ENCODE data around the gene HIPK4. TPM values are rescaled to one million over a fixed set of nuclear protein-coding genes. Genes with fewer than 3 reads are reported as not detected.
"Not testable (repeated sequence)": the region's sequence is repeated elsewhere in the genome, so short reads cannot be mapped to it uniquely, and the experiment has no call there.

The HIPK4 gene, protein sequence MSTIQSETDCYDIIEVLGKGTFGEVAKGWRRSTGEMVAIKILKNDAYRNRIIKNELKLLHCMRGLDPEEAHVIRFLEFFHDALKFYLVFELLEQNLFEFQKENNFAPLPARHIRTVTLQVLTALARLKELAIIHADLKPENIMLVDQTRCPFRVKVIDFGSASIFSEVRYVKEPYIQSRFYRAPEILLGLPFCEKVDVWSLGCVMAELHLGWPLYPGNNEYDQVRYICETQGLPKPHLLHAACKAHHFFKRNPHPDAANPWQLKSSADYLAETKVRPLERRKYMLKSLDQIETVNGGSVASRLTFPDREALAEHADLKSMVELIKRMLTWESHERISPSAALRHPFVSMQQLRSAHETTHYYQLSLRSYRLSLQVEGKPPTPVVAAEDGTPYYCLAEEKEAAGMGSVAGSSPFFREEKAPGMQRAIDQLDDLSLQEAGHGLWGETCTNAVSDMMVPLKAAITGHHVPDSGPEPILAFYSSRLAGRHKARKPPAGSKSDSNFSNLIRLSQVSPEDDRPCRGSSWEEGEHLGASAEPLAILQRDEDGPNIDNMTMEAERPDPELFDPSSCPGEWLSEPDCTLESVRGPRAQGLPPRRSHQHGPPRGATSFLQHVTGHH
- total RNA-seq (2014; rRNA removed; shearing (Covaris generic); ENCODE audit: low replicate concordance), result 0.22 and 0.69 TPM in 2 replicates

DNA sequence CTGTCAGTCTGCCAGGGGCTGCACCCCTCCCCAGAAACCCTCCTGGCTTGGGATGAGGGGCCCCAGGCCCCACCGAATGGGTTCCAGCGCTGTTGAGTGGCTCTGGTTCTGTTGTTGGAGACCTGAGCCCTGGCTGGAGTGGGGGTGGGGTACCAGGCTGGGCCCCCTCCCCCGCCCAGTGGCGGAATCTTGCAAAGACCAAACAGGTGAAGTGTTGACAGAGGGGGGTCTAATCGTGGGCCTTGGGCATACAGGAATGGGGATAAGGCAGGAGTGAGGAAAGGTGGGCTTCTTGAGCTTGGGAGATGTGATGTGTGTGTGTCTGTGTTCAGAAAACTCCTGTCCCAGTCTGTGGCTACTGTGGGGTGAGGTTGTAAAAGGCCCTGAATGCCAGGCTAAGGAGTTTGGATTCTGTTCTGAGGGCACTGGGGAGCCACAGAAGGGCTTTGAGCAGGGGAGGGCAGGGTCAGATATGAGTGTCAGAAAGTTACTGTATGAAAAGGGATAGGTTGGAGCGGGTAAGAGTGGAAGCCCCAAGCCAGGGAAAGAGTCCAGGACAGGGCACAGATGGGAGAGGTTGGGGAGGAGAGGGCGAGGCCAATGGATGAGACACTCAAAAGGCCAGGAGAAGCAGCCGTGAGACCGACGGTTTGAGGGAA, at the start of gene HIPK4:
Gene HIPK4 (minus strand): TSS at position 98 of the 659 bp plus-strand sequence. CDS start 279 bp downstream, outside the sequence.
- Histone ChIP-seq H3K9me3 (no peaks in the 10 kb centered on the region), H3K27me3 (no peaks in the 10 kb centered on the region), H3K4me3 (no peak within 1 kb of the TSS), H3K36me3 (no peaks in the 10 kb centered on the region)
- no peak for DNase-seq

DNA sequence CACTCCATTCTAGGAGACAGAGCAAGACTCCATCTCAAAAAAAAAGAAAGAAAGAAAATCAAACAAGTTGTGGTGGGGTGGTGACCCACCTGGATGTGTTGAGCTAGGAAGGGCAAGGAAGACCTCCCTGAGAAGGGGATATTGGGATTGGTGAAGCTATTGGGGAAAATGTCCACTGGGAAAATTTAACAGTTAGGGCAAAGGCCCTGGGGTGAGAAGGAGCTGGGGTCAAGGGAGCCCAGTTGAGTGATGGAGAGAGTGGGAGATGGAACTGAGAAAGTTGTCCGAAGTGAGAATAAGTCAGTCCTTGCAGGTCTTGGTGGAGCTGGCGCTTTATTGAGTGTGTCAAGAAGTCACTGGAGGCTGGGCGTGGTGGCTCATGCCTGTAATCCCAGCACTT, 48.3 kb upstream of the HIPK4 start:
- no peak for DNase-seq

DNA sequence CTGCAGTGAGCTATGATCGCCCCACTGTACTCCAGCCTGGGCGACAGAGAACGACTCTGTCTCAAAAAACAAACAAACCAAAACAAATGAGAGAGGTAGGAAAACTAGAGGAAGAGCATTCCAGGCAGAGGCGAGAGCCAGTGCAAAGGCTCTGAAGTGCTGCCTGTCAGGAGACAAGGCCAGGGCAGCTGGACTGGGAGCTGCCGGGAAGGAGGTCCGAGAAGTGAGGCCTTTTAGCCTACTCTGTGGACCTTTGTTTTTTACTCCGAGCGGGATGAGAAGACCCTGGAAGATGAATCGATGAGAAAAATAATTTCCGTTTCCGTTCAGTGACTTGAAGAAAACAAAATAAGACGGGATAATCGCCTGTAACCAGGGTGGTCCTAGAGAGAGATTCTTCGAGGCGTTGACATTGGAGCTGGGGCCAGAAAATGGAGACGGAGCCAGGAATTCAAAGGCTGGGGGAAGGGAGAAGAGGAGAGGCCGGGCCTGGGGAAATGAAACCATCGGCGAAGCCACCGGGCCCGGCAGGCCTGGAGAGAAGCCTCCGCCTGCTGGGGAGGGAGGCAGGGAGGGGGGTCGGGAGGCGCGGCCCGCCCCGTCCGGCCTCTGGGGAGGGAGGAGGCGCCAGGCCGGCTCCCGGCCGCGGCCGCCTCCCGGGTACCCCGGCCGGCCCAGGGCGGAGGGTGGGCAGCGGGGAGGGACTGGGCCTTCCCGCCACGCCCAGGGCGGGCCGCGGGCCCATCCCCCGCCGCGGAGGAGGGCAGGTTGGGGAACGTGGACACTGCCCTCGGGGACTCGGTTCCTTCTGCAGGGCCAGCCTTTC, 43.6 kb upstream of the HIPK4 start:
- Histone ChIP-seq H3K9me3 (no peaks in the 10 kb centered on the region), H3K27me3 (no peaks in the 10 kb centered on the region), H3K4me3 (peak overlapping the region; percentile 39), H3K36me3 (no peaks in the 10 kb centered on the region)
- DNase-seq, result peak; percentile 97

More for the DNA sequence above, 48.3 kb upstream of the HIPK4 start:
- H3K27me3 ChIP-seq, result no peaks in the 10 kb centered on the region
- no peaks in the 10 kb centered on the region for H3K9me3 ChIP-seq
- H3K4me3 ChIP-seq, result no peak overlapping the region
- H3K36me3 ChIP-seq, result peaks cover 32% of the 10 kb centered on the region

DNA sequence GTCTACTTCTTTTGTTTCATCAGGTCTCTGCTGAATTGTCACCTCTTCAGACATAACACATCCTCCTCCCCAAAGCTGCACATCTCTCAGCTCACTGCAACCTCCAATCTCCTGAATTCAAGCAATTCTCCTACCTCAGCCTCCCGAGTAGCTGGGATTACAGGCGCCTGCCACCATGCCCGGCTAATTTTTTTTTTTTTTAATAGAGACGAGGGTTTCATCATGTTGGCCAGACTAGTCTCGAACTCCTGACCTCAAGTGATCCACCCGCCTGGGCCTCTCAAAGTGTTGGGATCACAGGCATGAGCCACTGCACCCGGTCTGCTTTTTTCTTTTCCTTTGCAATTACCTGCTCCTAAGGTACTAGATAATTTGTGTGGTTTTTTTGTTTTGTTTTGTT, 42.8 kb upstream of the HIPK4 start:
- DNase-seq, H3K9me3 ChIP-seq: not testable (repeated sequence)
- H3K4me3 ChIP-seq, result peak overlapping the region; percentile 39

DNA sequence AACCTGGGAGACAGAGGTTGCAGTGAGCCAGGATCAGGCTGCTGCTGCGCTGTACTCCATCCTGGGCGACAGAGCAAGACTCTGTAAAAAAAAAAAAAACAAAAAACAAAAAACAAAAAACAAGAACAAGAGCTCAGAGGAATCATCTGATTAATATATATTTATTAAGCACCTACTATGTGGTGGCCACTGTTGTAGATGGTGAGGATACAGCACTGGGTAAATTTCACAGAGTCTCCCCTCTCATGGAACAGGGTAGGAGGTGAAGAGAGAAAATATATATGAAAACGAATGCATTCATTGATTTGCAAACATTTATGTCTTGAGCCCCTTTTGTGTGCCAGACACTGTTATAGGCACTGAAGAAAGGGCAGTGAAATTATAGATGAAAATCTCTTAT, 41.7 kb upstream of the HIPK4 start:
- Histone ChIP-seq H3K9me3 (no peaks in the 10 kb centered on the region), H3K36me3 (no peaks in the 10 kb centered on the region), H3K4me3 (no peak overlapping the region), H3K27me3 (no peaks in the 10 kb centered on the region)
- DNase-seq, result no peak

More for the DNA sequence above, 42.8 kb upstream of the HIPK4 start:
- H3K27me3 ChIP-seq, H3K36me3 ChIP-seq: not testable (repeated sequence)

DNA sequence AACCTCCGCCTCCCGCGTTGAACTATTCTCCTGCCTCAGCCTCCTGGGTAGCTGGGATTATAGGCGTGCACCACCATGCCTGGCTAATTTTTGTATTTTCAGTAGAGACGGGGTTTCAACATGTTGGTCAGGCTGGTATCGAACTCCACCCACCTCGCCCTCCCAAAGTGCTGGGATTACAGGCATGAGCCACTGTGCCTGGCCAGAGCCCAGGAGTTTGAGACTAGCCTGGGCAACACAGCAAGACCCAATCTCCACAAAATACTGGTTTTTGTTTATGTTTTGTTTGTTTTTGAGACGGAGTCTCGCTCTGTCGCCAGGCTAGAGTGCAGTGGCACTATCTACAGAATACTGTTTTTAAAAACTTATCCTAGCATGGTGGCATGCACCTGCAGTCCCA, 40.3 kb upstream of the HIPK4 start:
- not testable (repeated sequence) for DNase-seq, H3K4me3 ChIP-seq, H3K9me3 ChIP-seq, H3K27me3 ChIP-seq, H3K36me3 ChIP-seq

DNA sequence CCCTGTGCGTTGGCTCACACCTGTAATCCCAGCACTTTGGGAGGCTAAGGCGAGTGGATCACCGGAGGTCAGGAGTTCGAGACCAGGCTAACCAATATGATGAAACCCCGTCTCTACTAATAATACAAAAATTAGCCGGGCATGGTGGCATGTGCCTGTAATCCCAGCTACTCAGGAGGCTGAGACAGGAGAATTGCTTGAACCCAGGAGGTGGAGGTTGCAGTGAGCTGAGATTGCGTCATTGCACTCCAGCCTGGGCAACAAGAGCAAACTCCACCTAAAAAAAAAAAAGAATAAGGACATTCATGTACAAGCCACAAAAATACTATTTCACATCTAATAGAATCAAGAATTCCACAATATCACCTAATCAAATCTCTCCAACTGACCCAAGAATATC, 38.2 kb upstream of the HIPK4 start:
- not testable (repeated sequence) for H3K36me3 ChIP-seq, H3K27me3 ChIP-seq, DNase-seq, H3K9me3 ChIP-seq, H3K4me3 ChIP-seq

DNA sequence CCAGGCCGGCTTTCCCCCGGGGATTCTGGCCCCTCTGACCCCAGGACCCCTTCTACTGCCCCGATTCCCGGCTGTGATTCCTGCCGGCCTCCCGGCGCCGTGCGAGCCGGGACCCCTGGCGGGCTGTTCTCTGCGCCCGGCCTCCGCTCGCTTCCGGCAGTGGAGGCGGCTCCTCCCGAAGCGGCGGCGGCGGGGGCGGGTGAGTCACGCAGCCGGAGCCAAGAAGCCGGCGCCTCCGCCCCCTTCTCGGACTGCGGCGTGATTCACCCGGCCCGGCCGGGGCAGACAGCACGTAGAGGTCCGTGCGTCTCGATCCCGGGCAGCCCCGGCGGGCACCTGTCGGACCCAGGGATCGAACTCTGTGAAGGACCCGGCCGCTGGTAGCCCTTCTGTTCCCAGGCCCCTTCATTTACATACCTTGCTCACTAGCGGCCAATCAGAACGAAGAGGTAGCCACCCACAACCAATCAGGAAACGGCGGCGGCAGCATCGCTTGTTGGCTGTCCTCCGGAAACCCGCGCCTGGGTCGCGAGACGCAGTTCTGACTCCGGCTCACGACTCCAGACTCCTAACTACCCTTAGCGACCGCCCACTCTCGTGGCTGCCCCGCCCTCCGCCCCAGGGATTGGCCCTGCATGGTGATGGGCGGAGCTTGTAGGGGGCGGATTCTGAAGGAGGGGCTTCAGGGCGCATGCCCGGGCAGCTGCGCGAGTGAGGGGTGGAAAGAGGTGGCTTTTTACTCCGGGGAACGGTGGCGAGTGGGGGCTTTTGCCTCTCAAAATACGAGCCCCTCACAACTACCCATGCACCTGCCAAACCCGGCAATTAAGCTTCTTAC, 35.7 kb upstream of the HIPK4 start, which contains the start of gene SERTAD1:
Gene SERTAD1 (minus strand): TSS at position 543 of the 838 bp plus-strand sequence. CDS start 2,446 bp downstream, outside the sequence.
- peak; percentile 99 for DNase-seq
- H3K4me3 ChIP-seq, result peak within 1 kb of the TSS; percentile 88
- H3K9me3 ChIP-seq, result no peaks in the 10 kb centered on the region
- peaks cover 27% of the 10 kb centered on the region for H3K36me3 ChIP-seq
- no peaks in the 10 kb centered on the region for H3K27me3 ChIP-seq

DNA sequence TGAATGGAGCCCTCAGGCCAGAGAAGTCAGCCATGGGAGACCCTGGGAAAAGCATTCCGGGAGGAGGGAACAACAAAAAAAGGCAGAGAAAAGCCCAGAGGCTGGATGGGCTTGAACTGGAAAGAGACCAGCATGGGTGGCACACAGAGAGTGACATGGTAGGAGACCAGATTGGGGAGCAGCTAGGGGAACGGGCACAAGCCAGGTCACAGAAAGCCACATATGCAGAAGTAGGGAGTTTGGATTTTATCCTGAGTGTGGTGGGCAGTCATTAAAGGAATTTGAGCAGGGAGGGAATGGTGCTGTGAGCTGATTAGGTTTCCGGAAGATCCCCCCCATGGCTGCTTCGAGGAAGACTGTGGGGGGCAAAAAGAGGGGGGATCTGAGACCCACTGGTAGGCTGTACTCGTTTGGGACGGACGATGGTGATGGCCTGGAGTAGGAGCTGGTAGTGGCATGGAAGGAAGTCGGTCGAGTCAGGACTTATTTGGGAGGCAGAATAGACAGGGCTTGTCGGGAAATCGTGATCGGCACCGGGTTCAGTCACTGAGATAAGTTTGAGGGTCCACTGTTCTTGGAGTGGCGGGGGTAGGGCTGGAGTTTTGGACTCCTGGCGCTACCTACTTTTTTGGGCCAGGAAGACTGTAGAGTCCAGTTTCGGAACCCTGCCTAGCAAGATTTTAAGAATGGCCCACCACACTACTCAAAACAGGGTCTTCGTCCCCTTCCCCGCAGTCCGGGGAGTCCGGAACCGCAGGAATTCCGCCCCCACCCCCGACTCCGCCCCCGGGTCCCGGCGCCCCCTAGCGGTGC, 34.9 kb upstream of the HIPK4 start:
- H3K27me3 ChIP-seq, result no peaks in the 10 kb centered on the region
- H3K4me3 ChIP-seq, result peak overlapping the region; percentile 88
- H3K36me3 ChIP-seq, result peaks cover 27% of the 10 kb centered on the region
- no peaks in the 10 kb centered on the region for H3K9me3 ChIP-seq
- peak; percentile 24 for DNase-seq

DNA sequence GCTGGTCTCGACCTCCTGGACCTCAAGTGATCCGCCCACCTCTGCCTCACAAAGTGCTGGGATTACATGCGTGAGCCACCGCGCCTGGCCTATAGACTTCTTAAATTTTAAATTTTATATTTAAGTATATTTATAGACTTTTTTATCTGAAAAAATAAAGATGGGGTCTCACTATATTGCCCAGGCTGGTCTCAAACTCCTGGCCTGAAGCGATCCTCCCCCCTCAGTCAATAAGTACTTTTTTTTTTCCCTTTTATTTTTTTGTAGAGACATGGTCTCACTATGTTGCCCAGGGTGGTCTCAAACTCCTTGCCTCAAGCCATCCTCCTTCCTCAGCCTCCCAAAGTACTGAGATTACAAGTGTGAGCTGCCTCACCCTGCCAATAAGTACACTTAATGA, 34.0 kb upstream of the HIPK4 start:
- DNase-seq, result no peak
- H3K4me3 ChIP-seq, result peak overlapping the region; percentile 88
- peaks cover 27% of the 10 kb centered on the region for H3K36me3 ChIP-seq
- H3K9me3 ChIP-seq, result no peaks in the 10 kb centered on the region
- H3K27me3 ChIP-seq, result no peaks in the 10 kb centered on the region

DNA sequence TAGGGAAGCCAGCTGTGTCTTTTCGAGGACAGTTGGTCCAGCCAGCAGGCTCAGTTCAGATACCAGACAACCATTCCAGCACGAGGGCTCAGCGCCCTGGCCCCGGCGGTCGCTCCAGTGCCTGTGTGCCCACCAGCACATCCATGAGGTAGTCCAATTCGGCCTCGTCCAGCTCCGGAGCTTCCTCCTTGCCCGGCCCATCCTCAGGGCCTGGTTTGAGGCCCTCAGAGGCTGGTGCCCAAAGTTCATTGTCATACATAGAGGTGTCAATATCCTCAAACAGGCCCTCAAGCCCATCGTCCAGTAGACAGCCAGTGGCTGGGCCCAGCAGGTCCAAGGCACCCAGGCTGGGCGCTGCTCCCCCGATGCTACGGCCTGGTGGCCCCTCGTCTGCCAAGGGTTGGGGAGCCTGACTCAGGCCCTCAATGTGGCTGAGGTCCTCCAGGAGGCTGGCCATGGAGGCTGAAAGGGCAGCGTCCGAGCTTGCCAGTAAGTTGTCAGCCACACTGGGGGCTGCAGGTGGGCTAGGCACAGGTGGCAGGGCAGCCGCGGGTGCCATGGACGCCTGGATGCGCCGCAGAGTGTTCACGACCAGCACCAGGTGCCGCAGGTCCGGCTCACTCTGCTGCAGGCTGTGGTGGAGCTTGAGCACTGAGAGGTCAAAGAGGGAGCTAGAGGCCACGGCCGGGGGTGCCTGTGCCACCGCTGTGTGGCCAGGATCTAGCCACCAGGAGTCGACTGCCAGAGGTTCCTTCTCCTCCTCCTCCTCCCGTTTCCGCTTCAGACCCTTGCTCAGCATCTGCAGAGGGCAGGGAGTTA, 33.0 kb upstream of the HIPK4 start:
- H3K9me3 ChIP-seq, result no peaks in the 10 kb centered on the region
- H3K36me3 ChIP-seq, result peaks cover 27% of the 10 kb centered on the region
- DNase-seq, result no peak
- H3K27me3 ChIP-seq, result no peaks in the 10 kb centered on the region
- no peak overlapping the region for H3K4me3 ChIP-seq

DNA sequence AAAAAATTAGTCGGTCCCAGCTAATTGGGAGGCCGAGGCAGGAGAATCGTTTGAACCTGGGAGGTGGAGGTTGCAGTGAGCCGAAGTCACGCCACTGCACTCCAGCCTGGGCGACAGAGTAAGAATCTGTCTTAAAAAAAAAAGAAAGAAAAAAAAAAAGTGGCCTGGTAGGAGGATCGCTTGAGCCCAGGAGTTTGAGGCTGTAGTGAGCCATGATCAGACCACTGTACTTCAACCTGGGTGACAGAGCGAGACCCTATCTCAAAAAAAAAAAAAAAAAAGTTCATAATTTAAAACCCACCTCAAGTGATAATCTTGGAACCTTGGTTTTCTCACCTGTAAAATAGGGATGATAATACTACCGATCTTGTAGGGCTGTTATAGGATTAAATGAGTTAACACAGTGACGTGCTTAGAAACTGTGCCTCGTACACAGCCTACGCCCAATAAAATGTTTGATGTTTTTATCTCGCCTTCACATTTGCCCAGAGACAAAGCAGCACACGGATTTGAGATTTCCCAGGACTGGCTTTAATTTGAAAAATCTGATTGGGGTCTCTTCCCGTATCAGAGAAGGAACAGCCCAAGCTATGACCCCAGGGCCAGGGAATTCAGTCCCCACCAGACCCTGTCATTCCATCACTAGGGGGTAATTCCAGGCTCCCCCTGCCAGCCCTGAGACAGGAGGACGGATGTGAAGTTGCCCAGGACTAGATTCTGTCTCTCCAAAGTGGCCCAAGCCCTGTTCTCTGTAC, 32.2 kb upstream of the HIPK4 start:
- Histone ChIP-seq H3K9me3 (no peaks in the 10 kb centered on the region), H3K27me3 (no peaks in the 10 kb centered on the region), H3K36me3 (peaks cover 27% of the 10 kb centered on the region), H3K4me3 (no peak overlapping the region)
- DNase-seq, result no peak

DNA sequence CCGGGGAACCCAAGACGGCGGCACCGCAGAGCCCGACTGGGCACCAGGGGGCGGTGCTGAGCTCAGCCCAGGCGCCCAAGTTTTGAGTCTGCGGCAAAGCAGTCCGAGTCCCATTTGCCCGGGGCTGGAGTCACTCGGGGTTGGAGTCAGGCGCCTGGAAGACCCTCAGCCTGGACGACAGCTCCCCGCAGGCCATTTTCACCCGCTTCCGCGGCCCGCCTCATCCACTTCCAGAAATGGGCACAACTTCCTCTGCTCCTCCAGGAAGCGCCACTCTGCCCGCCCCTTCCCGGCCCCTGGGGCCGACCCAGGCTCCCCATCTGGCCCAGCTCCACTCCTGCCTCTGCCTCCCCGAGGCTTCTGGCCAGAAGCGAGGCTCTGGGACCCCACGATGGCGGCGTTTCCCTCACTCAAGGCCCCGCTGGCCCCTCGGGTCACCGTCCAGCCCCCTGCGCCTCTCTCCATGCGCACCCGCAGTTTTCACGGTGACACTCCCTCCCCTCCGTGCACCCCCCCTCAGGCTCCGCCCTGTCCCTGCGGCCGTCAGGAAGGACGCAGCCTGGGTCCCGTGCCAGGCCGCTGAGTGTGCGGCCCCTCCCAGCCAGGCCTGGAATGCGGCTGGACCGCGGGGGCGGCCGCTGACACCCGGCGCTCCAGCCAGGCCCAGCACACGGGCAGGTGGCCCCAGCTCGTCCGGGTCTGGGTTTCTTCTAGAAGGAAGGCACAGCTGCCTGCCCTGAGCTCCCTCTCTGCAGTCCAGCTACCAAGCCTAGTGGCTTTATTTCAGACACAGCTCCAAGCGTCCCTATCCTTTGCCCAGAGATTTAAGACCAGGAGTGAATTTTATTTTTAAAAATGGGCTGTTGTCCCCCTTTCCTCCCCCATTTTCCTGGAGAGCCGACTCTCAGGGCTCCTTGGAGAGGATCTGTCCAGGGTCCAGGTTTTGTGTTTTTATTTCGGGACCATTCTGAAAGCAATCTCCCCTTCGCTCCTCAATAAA, 31.1 kb upstream of the HIPK4 start:
- H3K36me3 ChIP-seq, result peaks cover 27% of the 10 kb centered on the region
- no peaks in the 10 kb centered on the region for H3K27me3 ChIP-seq
- no peaks in the 10 kb centered on the region for H3K9me3 ChIP-seq
- H3K4me3 ChIP-seq, result peak overlapping the region; percentile 63
- peak; percentile 97 for DNase-seq

All from MG63 (cell line).